ENCODE measurements around the gene RAD51C. TPM values are rescaled to one million over a fixed set of nuclear protein-coding genes. Genes with fewer than 3 reads are reported as not detected.
"Not testable (repeated sequence)": the region's sequence is repeated elsewhere in the genome, so short reads cannot be mapped to it uniquely, and the experiment has no call there.

Gene RAD51C
- total RNA-seq, 1 donor from 2014 or later = 48.7 TPM

- no peaks in the 10 kb centered on the region for H3K9me3 Mint-ChIP-seq
- H3K4me1 Mint-ChIP-seq = no peaks in the 10 kb centered on the region
- TF ChIP-seq CTCF (conservative IDR thresholded peaks at IDR 0.05) = no peak
These were observed 38.5 kb downstream of the RAD51C start for GRCh38 chr17:58730937-58731336.

GRCh38 chr17:58734040-58734439 lies 41.6 kb downstream of the RAD51C start:
- no peak overlapping the region for H3K27ac Mint-ChIP-seq (ENCODE audit: unreplicated experiment)
- no peaks in the 10 kb centered on the region for H3K36me3 Mint-ChIP-seq (ENCODE audit: low read depth)
- no peaks in the 10 kb centered on the region for H3K4me1 Mint-ChIP-seq
- DNase-seq (ENCODE audit: low read depth, low spot score) = no peak
- no peaks in the 10 kb centered on the region for H3K27me3 Mint-ChIP-seq (ENCODE audit: low read depth)
- H3K9me3 Mint-ChIP-seq = no peaks in the 10 kb centered on the region
- TF ChIP-seq CTCF (conservative IDR thresholded peaks at IDR 0.05) = no peak
- H3K4me3 Mint-ChIP-seq = no peak overlapping the region

More at GRCh38 chr17:58730937-58731336, 38.5 kb downstream of the RAD51C start:
- H3K4me3 Mint-ChIP-seq = no peak overlapping the region
- peaks cover 2% of the 10 kb centered on the region for H3K36me3 Mint-ChIP-seq (ENCODE audit: low read depth)
- DNase-seq (ENCODE audit: low read depth, low spot score) = no peak
- H3K27ac Mint-ChIP-seq (ENCODE audit: unreplicated experiment) = no peak overlapping the region
- H3K27me3 Mint-ChIP-seq (ENCODE audit: low read depth) = no peaks in the 10 kb centered on the region

- H3K27me3 Mint-ChIP-seq (ENCODE audit: low read depth) = no peaks in the 10 kb centered on the region
- H3K4me1 Mint-ChIP-seq = no peaks in the 10 kb centered on the region
- no peak for TF ChIP-seq CTCF (conservative IDR thresholded peaks at IDR 0.05)
- no peak overlapping the region for H3K27ac Mint-ChIP-seq (ENCODE audit: unreplicated experiment)
- H3K4me3 Mint-ChIP-seq = no peak overlapping the region
- no peak for DNase-seq (ENCODE audit: low read depth, low spot score)
- H3K9me3 Mint-ChIP-seq = no peaks in the 10 kb centered on the region
- no peaks in the 10 kb centered on the region for H3K36me3 Mint-ChIP-seq (ENCODE audit: low read depth)
These were observed 42.4 kb downstream of the RAD51C start for GRCh38 chr17:58734811-58735210.

- no peak for DNase-seq (ENCODE audit: low read depth, low spot score)
- Mint-ChIP-seq H3K27ac (ENCODE audit: unreplicated experiment) (no peak overlapping the region), H3K9me3 (no peaks in the 10 kb centered on the region), H3K36me3 (ENCODE audit: low read depth) (no peaks in the 10 kb centered on the region), H3K4me3 (no peak overlapping the region), H3K4me1 (no peaks in the 10 kb centered on the region), H3K27me3 (ENCODE audit: low read depth) (no peaks in the 10 kb centered on the region)
- TF ChIP-seq CTCF (conservative IDR thresholded peaks at IDR 0.05) = no peak
These were observed 48.8 kb downstream of the RAD51C start for GRCh38 chr17:58741121-58741625.

GRCh38 chr17:58747674-58748073 lies 55.3 kb downstream of the RAD51C start:
- H3K4me1 Mint-ChIP-seq = no peaks in the 10 kb centered on the region
- no peaks in the 10 kb centered on the region for H3K9me3 Mint-ChIP-seq
- no peak for DNase-seq (ENCODE audit: low read depth, low spot score)
- no peak for TF ChIP-seq CTCF (conservative IDR thresholded peaks at IDR 0.05)
- H3K4me3 Mint-ChIP-seq = no peak overlapping the region
- no peak overlapping the region for H3K27ac Mint-ChIP-seq (ENCODE audit: unreplicated experiment)
- no peaks in the 10 kb centered on the region for H3K36me3 Mint-ChIP-seq (ENCODE audit: low read depth)
- H3K27me3 Mint-ChIP-seq (ENCODE audit: low read depth) = peaks cover 3% of the 10 kb centered on the region

- not testable (repeated sequence) for H3K36me3 Mint-ChIP-seq (ENCODE audit: low read depth); H3K27me3 Mint-ChIP-seq (ENCODE audit: low read depth); H3K27ac Mint-ChIP-seq (ENCODE audit: unreplicated experiment)
These were observed 57.2 kb downstream of the RAD51C start for GRCh38 chr17:58749627-58750026.

More at GRCh38 chr17:58749627-58750026, 57.2 kb downstream of the RAD51C start:
- H3K9me3 Mint-ChIP-seq; H3K4me1 Mint-ChIP-seq; DNase-seq (ENCODE audit: low read depth, low spot score); H3K4me3 Mint-ChIP-seq: not testable (repeated sequence)

All from neural crest cell (in vitro differentiated cells).